G401.6 (cell line): ENCODE results near the gene CIDEB.
"Not testable (repeated sequence)": the region's sequence is repeated elsewhere in the genome, so short reads cannot be mapped to it uniquely, and the experiment has no call there.

Experiments
- FAIRE-seq: peaks from 2 replicates; lab custom pipeline; 2012; peaks lifted over from hg19 to GRCh38; lab: Jason Lieb, UNC

CIDEB gene

GRCh38 chr14:24307575-24308341, at the start of gene CIDEB:
CIDEB (minus strand) TSS chr14:24307977; CDS start chr14:24307858, 119 bp downstream.
- peak; percentile 74 for FAIRE-seq

GRCh38 chr14:24356208-24356607, 48.4 kb upstream of the CIDEB start:
- no peak for FAIRE-seq

- no peak for FAIRE-seq
Measured at GRCh38 chr14:24355009-24355408, 47.2 kb upstream of the CIDEB start.

GRCh38 chr14:24354482-24354825, 46.7 kb upstream of the CIDEB start:
- FAIRE-seq = not testable (repeated sequence)

GRCh38 chr14:24353559-24354481, 46.0 kb upstream of the CIDEB start:
- FAIRE-seq = no peak

GRCh38 chr14:24351517-24351916, 43.7 kb upstream of the CIDEB start:
- no peak for FAIRE-seq

GRCh38 chr14:24349742-24350141, 42.0 kb upstream of the CIDEB start:
- FAIRE-seq = no peak

GRCh38 chr14:24348186-24348585, 40.4 kb upstream of the CIDEB start:
- no peak for FAIRE-seq

- FAIRE-seq = no peak
Measured at GRCh38 chr14:24347134-24347533, 39.4 kb upstream of the CIDEB start.

GRCh38 chr14:24343795-24344660, 36.3 kb upstream of the CIDEB start:
- FAIRE-seq = no peak

- FAIRE-seq = no peak
Measured at GRCh38 chr14:24342889-24343288, 35.1 kb upstream of the CIDEB start.

GRCh38 chr14:24340606-24341005, 32.8 kb upstream of the CIDEB start:
- FAIRE-seq = no peak

GRCh38 chr14:24339284-24340151, 31.7 kb upstream of the CIDEB start, which contains the start of gene RIPK3:
RIPK3 (minus strand) TSS chr14:24339991; CDS start chr14:24339826, 165 bp downstream.
- no peak for FAIRE-seq

- no peak for FAIRE-seq
Measured at GRCh38 chr14:24338843-24339242, 31.1 kb upstream of the CIDEB start.

GRCh38 chr14:24337824-24338175, 30.0 kb upstream of the CIDEB start:
- FAIRE-seq = no peak

- FAIRE-seq = no peak
Measured at GRCh38 chr14:24337144-24337823, 29.5 kb upstream of the CIDEB start.

- FAIRE-seq = no peak
Measured at GRCh38 chr14:24335461-24336171, 27.8 kb upstream of the CIDEB start.

- no peak for FAIRE-seq
Measured at GRCh38 chr14:24334431-24335291, 26.9 kb upstream of the CIDEB start, which contains the start of gene ADCY4. ADCY4 (minus strand) TSS chr14:24335071; CDS start chr14:24334652, 419 bp downstream.
